GM12875 (cell line): ENCODE data around the gene SERGEF.
A peak's percentile ranks its signal among the peaks of the same experiment; 100 is the strongest.

Experiments
- H3K4me3 ChIP-seq: one replicate; pipeline ENCODE4 v1.5.1; 2011; ENCODE audit warnings: low read depth, low read length, control low read depth
- TF ChIP-seq, protein P1 (sequence below): IDR thresholded peaks from 2 replicates; pipeline ENCODE4 v1.5.1; 2011; ENCODE audit warnings: low read depth, mild to moderate bottlenecking, control low read depth, inconsistent platforms, low read length, moderate library complexity, borderline replicate concordance; ENCODE audit not compliant: insufficient read depth

The SERGEF gene

DNA sequence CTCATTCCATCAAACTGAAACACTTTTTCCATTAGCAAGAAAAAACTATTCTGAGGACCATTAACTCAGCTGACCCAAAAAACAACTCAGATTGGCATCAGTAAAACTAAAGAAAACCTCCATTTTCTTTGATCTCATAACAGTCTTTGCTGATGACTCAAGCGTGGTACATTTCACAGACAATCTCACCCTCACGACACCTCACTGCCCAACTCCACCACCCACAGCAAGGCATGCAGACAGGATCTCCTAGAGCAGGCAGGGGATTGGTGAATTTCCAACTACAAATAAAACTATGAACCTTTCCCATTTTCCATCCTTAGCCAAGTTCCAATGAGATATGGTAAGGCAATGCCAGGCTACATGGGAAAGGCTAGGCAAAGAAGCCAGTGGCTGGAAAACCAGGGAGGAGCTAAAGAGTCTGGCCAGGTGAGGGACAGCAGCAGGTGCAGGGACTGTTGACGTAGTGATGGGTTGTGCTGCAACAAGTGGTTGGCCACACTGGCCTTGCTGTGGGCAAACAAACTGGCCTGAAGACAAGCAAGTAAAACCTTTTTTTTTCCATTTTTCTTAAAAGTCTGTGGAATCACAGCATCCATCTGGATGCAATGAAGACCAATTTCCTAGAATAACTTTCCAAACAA lies 97.2 kb downstream of the SERGEF start:
- TF ChIP-seq, protein P1, sequence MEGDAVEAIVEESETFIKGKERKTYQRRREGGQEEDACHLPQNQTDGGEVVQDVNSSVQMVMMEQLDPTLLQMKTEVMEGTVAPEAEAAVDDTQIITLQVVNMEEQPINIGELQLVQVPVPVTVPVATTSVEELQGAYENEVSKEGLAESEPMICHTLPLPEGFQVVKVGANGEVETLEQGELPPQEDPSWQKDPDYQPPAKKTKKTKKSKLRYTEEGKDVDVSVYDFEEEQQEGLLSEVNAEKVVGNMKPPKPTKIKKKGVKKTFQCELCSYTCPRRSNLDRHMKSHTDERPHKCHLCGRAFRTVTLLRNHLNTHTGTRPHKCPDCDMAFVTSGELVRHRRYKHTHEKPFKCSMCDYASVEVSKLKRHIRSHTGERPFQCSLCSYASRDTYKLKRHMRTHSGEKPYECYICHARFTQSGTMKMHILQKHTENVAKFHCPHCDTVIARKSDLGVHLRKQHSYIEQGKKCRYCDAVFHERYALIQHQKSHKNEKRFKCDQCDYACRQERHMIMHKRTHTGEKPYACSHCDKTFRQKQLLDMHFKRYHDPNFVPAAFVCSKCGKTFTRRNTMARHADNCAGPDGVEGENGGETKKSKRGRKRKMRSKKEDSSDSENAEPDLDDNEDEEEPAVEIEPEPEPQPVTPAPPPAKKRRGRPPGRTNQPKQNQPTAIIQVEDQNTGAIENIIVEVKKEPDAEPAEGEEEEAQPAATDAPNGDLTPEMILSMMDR = no peak

DNA sequence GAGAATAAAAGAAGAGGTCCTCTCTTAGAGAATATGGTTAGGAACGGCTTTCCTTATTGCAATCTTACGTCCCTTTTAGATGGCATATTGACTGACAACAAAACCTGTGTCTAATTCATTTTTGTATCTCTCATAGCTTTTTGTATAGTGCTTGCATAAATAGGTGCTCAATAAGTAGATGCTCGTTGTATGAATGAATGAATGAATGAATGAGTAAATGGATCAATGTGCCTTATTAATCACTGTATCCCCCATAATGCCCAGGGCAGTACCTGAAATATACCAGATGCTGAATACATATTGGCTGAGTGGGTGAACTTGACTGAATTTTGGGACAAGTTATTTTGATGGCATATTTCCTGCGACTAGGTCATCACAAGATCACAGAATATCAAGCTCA lies 97.9 kb downstream of the SERGEF start:
- no peak overlapping the region for H3K4me3 ChIP-seq
- TF ChIP-seq, protein P1 = no peak

More for the DNA sequence above, 97.2 kb downstream of the SERGEF start:
- no peak overlapping the region for H3K4me3 ChIP-seq

DNA sequence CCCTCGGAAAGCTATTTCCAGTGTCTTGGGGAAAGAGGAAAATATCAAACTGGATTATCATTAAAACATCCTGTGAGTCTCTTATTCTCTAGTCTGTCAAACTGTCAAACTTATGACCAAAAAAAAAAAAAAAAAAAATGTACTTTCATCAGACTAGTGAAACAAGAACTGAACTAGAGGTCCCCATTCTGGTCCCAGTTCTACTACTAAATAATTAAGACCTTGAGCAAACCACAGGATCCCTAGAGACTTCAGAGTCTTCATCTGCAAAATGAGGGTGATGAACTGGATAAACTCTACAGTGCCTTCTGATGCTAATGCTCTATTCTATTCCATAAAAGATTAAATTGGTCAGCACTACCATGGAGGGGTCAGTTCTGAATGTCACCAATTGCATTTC lies 105.8 kb downstream of the SERGEF start:
- no peak overlapping the region for H3K4me3 ChIP-seq
- TF ChIP-seq, protein P1 = no peak

DNA sequence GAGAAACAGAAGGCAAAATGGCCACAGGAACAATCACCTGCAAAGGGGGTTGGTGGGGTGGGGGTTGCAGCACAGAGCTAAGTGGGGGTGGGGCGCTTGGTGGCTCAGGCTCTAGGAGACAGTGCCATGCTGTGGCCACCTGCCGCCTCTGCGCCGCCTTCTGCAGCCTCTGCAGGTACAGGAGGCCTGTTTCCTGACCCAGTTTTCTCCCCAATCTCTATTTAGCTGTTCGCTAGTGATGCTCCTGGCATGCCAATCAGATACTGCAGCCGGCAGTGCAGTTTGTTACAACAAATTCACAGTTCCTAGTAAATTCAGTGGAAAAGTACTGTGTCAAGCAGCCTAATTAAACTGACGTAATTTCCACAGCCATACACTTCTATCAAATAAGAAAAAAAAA lies 106.4 kb downstream of the SERGEF start:
- no peak overlapping the region for H3K4me3 ChIP-seq
- TF ChIP-seq, protein P1 = 0 out of 2 replicates have a peak, but pooled peaks have one; percentile 20

DNA sequence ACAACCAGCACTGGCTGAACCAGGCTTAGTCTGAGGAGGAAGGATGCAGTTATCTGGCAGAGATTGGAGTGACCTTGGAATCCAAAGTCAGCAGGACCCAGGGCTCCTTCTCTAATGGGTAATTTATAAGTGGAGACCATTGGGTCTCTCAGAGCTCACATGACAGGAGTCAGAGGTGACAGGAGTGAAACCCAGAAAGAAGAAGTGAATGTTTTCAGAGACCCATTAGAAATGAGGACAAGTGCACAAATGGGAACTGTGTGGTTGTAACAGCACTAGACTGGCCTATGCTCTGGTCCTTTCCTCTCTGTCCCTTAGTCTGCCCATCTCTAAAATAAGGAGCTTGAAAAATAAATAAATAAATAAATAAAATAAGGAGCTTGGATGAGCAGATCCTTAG lies 107.4 kb downstream of the SERGEF start:
- H3K4me3 ChIP-seq = no peak overlapping the region
- TF ChIP-seq, protein P1 = no peak

DNA sequence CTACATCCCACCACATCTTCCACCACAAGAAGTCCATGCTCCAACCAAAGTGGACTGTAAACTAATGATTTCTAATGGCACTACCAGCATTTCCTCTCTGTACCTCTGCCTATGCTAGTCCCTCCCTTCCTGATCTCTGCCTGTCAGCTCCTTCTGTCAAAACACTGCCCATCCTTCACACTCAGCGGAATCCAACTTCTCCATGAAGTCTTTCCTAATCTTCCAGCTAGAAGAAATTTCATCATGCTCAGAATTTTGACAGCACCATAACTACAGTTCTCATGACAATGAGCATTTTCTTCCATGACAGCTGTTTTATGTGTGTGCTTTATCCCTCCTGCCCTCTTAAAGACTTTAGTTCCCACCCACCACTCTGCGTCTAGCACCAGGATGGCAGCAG lies 111.4 kb downstream of the SERGEF start:
- TF ChIP-seq, protein P1 = no peak
- no peak overlapping the region for H3K4me3 ChIP-seq

DNA sequence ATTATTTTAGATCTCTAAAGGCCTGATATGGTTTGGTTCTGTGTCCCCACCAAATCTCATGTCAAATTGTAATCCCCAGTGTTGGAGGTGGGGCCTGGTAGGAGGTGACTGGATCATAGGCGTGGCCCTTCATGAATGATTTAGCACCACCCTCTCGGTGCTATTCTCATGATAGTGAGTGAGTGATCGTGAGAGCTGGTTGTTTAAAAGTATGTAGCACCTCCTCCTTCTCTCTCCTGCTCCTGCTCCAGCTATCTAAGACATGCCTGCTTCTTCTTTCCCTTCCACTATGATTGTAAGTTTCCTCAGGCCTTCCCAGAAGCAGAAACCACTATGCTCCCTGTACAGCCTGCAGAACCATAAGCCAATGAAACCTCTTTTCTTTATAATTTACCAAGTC lies 114.1 kb downstream of the SERGEF start:
- no peak overlapping the region for H3K4me3 ChIP-seq
- TF ChIP-seq, protein P1 = no peak
